OCI-LY3 (cell line): ENCODE measurements around the gene FNBP1.

ENCODE experiments used
- EZH2phosphoT487 ChIP-seq: fragments of 200-600 bp; shearing (Covaris generic); IDR thresholded peaks from 2 replicates; pipeline ENCODE4 v1.6.1; 2018; ENCODE audit warnings: antibody characterized with exemption, mixed run types, low read depth
- TF ChIP-seq, protein P1 (sequence below): fragments of 200-600, 300-600 bp; sonication (generic); IDR thresholded peaks from 2 replicates; pipeline ENCODE4 v1.5.1; 2014; ENCODE audit warnings: antibody characterized with exemption, low read length, low read depth

DNA sequence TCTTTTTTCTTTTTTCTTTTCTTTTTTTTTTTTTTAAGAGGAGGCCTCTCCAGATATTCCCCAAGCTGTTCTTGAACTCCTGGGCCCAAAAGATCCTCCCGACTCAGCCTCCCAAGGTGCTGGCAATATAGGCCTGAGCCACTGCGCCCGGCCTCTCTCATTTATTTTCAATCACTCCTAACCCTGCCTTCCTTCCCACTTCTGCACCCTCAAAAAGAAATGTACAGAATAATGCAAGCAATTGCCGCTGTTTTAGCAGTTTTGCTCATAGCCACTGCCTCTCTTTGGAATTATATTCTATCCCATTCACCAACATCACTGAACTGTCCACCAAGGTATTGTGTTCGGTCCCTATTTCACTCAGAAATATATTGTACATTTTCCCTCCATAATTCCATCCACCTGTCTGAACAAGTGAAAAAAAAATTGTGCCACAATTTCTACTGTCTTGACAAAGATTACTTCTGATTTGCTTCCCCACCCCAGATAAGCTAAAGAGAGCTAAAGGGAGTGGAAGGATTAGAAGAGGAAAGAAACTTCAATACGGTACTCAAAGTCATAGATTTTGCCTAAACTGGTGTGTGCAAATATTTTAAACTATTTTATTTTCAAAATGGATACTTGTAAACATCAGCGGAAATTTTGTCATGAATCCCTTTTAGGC lies 1.9 kb downstream of the FNBP1 start:
- TF ChIP-seq, protein P1, sequence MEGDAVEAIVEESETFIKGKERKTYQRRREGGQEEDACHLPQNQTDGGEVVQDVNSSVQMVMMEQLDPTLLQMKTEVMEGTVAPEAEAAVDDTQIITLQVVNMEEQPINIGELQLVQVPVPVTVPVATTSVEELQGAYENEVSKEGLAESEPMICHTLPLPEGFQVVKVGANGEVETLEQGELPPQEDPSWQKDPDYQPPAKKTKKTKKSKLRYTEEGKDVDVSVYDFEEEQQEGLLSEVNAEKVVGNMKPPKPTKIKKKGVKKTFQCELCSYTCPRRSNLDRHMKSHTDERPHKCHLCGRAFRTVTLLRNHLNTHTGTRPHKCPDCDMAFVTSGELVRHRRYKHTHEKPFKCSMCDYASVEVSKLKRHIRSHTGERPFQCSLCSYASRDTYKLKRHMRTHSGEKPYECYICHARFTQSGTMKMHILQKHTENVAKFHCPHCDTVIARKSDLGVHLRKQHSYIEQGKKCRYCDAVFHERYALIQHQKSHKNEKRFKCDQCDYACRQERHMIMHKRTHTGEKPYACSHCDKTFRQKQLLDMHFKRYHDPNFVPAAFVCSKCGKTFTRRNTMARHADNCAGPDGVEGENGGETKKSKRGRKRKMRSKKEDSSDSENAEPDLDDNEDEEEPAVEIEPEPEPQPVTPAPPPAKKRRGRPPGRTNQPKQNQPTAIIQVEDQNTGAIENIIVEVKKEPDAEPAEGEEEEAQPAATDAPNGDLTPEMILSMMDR: no peak
- TF ChIP-seq EZH2phosphoT487: no peak
